GM21526 (cell line): ENCODE measurements around the gene FOXRED2.
"Not testable (repeated sequence)": the region's sequence is repeated elsewhere in the genome, so short reads cannot be mapped to it uniquely, and the experiment has no call there.

ENCODE experiments used
- ATAC-seq: cut with Tn5 transposase; IDR thresholded peaks from one replicate; pipeline ENCODE4 v1.9.1; 2021; ENCODE audit warnings: moderate library complexity; ENCODE audit not compliant: unreplicated experiment, low FRiP score

The FOXRED2 gene

DNA sequence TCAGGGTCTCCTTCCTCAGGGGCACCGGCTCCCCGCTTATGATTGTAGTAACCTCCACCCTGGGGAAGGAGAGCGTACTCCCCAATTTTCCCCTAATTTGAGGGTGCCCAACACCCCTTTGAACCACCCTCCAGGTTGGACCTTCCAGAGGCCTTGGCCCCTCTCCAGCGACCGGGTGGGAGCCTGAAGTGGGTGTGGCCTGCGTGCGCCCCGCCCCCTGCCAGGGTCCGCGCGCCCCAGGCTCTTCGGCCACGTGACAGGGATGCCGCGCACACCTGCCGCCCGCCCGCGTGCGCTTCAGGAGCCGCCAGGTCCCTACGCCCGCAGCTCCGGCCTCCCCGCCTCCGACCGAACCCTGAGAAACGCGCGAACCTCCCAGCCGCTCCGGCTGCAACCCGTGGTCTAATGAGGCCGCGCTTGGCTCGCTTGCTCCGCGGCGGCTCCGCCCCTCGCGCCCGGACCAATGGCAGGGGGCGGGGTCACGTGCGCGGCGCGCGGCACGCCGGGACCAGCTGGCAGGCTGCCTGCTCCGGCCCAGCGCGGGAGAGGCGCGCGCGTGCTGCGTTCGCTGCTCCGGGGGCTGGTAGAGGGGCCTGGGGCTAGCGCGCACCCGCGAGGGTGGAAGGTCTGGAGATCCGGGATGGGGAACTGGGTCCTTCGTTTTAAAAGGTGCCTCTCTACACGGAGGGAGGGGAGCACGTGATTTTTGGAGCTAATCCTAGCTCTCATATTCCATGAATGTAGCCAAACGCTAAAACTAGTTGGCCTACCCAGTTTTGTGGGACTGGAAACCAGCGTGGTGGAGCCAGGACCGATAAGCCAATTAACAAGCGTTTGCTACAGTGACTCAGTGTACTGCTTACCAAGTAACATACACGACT lies at the start of gene FOXRED2:
Gene FOXRED2 (minus strand): TSS at position 404 of the 881 bp plus-strand sequence. CDS start 618 bp downstream, outside the sequence.
- ATAC-seq, result no peak

GRCh38 chr22:36554098-36554497 lies 47.3 kb upstream of the FOXRED2 start:
- no peak for ATAC-seq

GRCh38 chr22:36552289-36552688 lies 45.4 kb upstream of the FOXRED2 start:
- ATAC-seq, result no peak

DNA sequence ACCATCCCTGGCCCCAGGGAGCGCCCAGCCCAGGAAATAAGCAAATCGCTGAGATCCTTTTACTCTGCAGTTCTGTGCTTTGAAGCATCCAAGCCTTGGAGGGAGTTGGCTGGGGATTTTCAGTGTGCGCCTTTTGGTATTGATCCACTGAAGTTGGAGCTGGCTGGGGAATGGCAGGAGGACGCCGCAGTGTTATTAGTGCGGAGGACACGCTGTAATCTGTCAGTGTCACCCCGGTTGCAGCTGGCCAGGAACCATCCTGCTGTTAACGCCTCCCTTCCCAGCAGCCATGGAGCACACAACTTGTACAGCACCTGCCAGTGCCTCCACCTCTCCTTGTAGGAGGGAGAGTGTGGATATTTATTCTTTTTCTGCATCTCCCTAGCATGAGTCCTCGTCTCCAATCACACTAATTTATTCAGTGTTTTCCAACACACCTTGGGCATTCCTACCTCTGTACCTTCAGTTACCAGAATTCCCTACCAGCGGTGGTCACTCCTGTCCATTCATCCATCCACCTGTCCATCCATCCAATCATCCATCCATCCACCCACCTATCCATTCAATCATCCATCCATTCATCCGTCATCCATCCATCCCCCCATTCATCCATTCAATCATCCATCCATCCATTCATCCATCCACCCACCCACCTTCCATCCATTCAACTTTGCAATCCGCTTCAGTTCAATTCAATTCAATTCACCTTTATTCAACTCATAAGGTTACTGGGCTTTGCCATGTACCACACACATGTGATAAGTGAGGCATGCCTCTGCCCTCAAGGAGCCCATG lies 44.1 kb upstream of the FOXRED2 start:
- ATAC-seq, result no peak

GRCh38 chr22:36549033-36549432 lies 42.2 kb upstream of the FOXRED2 start:
- no peak for ATAC-seq

DNA sequence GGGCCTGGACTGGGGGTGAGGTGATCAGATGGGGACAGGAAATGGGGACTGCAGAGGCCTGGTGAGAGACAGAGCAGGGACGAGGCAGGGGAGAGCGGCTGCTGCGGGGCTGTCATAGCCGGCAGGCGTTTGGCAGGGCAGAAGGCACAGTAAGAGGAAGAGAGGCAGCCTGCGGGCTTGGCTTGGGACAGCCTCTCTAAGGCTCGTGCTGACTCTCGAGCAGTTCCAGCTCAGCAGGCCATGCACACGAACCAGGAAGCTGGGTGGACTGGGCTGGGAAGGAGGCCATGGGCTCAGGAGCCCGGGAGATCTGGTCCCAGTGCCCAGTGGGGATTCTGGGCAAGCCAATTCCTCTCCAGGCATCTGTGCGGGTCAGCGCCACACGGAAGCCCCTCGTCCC lies 41.8 kb upstream of the FOXRED2 start:
- ATAC-seq, result no peak

DNA sequence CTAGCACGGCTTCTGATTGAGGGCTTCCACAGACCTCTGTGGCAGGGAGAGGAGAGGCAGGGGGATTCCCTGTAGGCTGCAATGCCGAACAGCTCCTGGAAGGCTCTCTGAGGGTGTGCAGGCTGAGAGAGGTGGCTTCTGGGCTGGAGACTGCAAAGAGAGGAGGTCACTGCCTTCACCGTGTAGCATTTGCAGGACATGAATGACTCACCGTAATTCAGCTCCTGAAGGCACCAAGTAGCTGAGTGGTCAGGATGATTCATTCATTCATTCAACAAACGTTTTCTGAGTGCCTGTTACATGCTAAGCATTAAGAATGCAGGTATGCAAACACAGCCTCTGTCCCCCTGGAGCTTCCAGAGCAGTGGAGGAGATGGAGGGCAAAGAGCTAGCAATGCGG lies 40.1 kb upstream of the FOXRED2 start:
- ATAC-seq, result no peak

DNA sequence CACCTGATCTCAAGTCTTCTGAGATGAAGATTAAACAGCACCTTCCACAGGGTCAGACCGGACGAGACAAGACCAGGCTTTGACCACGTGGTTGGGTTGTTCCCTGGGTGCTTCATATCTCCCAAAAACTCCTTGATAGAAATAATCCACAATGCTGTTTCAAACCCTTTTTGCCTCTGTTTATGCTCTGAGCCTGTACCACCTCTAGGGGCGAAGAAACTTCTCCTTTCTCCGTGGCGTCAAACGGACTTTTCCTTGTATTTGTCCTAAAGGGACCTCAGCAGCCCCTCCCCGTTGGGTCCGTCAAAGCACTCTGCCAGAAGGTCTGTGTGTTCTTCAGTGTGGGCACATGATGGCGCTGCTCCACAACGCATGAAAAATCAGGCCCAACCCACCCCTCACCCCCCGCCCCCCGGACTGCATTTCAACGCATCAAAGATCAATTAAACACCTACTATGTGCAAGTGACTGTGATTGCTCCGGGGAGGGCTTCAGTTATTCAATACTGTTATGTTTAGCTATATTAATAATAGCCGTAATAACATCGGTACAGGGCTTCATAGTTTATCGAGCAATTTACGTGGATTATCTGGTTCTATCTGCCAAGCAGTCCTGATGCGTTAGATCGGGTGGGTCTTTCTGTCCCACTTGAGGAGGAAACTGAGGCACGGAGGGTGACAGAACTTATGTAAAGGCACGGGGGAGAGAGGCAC lies 39.4 kb upstream of the FOXRED2 start:
- no peak for ATAC-seq

- no peak for ATAC-seq
Observed at GRCh38 chr22:36544107-36544620, 37.3 kb upstream of the FOXRED2 start.

DNA sequence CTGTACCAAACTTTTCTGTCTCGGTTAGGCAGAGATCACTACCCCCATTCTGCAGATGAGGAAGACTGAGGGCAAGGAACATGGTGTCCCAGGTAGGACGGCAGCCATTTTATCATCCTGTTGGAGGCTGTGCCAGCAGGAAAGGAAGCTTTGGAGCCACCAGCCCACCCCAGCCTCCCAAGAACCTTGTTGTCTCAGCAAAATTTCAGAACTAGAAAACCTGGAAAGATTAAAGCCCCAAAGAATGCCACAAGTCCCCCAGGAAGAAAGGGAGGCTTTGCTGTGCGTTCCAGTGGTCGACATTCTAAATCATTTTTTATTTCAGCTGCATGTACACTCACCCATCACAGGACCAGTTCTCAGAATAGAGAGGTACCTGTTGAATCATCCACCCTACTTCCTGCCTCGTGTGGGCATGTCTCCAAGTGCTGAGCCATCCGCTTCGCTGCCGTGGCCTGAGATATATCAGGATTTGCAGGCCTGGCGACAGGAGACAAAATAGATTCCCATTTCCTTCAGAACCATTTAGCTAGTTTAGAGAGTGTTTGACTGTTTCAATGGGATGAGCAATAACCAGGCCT lies 35.1 kb upstream of the FOXRED2 start:
- ATAC-seq, result no peak

DNA sequence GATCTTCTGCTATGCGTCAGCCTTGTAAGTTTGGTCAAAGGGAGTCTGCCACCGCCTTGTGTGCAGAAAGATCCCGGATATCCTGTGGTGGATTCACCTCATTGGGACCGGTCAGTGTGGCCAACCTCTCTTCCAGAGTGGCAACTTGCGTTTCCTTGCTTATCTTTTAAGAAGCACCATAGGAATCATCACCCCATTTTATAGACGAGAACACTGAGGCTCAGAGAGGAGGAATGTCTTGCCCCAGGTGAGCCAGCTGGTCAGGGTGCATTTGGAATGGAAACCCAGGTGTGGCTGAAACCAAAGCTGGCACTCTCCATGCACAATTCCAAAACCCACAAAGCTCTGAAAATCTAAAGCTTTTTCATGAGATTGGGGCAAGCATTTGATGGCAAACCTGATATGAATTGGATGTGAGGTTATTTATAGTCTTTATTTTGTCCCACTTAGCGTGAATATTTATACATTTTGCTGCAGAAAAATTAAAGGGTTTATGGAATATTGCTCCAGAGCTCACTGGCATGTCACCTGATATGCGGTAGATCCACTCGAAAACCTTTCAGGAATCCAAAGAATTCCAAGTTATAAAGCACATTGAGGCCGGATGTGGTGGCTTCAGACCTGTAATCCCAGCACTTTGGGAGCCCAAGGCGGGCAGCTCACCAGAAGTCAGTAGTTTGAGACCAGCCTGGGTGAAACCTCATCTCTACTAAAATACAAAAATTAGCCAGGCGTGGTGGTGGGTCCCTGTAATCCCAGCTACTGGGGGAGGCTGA lies 34.2 kb upstream of the FOXRED2 start:
- ATAC-seq, result no peak

DNA sequence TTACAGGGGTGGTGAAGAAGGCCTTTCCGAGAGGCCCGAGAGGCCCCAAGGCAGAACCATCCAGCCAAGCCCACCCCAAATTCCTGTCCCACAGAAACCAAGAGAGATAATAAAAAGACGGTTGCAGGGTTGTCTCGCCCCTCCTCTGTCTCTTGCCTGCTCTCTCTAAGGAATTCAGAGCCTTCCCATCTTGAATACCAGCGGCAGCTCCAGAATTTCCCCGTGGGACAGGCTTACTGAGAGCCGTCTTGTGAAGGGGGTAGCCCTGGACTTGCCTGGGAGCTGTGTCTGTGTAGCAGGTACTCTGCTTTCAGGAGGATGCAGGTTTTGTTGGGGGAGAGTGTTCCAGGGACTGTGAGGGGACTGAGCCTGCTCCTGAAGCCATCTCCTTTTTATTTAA lies 31.7 kb upstream of the FOXRED2 start:
- ATAC-seq, result no peak

DNA sequence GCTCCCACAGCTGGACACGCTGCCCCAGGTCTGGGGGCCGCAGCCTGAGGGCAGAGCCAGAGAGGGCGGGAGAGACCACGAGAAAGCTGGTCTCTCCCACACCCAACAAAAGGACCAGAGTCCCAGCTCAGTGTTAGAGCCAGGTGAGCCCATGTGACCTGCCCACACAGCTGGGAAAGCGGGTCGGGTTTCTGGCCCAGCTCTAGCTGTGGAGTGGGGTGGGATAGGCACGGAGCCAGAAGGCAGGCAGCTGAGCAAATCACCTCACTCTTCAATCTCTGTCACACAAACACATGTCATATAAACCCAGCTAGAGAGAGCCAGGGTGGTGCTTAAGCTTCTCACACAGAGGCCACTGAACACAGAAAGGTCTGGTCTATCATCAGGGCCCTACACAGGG lies 29.9 kb upstream of the FOXRED2 start:
- no peak for ATAC-seq

- ATAC-seq, result not testable (repeated sequence)
Observed at GRCh38 chr22:36533320-36533719, 26.5 kb upstream of the FOXRED2 start.

DNA sequence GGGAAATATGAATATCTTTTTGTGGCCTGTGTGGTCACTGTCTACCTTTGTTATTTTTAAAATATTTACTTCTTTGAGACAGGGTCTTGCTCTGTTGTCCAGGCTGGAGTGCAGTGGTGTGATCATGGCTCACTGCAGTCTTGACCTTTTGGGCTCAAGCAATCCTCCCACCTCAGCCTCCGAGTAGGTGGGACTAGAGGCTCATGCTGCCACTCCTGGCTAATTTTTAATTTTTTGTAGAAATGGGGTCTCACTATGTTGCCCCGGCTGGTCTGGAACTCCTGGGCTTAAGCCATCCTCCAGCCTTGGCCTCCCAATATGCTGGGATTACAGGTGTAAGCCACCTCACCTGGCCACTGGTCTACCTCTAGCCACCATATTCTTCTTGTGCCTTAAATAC lies 25.6 kb upstream of the FOXRED2 start:
- ATAC-seq, result no peak

DNA sequence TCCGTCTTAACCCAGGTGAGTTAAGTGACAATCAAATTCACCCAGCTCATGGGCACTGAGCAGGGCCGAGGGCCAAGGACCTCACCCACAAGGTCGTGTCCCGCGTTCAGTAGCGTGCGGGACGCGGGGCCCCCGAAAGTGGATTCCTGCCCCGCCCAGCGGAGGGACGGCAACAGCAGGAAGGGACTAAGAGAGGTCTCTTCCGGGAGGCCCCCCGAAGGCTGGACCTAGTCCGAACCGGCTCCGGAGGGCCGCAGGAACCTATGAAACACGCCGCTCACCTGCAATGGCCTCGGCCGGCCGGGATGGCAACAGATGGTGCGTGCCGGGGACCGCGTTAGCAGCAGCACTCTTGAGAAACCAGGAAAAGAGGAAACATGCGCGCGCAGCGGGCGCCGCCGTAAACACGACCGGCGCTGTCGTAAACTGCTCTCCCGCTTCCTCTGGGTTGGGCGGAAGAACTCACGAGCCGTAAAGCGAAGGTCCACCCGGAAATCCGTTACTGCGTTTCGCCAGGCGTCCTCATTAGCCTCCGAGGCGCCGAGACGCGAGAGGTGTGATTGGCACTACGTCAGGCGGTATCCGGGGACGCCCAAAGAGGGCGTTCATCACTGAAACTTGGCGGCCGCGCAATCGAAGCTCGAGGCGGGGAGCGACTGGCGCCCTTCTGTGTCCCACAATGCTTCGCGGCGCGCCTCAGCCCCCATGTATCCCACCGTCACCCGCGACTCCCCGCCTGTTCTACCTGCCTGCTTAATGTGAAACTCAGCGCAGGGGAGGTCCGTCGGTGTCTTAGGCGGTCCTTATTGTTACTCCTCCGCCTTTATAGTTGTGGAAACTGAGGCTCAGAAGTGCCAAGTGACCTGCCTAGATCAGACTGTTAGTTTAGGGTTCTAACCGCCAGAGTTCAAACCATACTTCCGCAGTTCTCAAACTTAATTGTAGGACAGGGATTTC lies 22.2 kb upstream of the FOXRED2 start, which contains the start of gene EIF3D:
Gene EIF3D (minus strand): TSS at position 372 of the 957 bp plus-strand sequence. CDS start 3,045 bp downstream, outside the sequence.
- peak; percentile 88 for ATAC-seq

DNA sequence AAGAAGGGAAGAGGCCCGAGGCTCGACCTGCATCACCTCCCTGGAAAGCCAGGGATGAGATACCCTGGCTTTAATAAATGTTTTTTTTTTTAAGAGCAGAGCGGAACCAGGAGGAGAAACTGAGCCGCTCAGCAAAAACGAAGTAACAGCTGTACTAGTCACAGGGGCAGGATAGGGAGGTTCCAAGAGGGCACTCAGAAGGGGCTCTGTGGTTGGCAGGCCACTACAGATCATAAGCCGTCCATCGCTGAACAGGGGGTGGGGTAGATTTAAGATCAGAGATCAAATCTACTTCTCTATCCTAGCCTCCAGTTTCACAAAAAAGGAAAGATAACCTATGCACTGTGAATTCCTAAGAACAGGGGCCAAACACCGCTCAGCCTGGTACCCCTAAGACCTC lies 21.5 kb upstream of the FOXRED2 start:
- peak; percentile 6 for ATAC-seq

DNA sequence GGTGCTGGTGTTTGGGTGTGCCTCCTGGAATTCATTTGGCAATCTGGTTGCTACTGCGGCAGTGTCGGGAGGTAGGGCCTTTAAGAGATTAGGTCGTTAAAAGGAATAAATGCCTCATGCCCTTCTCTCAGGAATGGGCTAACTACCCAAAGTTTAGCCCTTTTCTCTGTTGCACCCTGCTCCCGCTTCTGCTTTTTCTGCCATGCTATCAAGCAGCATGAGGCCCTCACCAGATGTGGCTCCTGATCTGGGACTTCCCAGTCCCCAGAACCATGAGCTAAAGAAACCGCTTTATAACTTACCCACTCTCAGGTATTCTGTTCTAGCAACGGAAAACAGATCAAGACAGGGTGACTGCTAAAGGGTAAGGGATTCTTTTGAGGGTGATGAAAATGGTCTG lies 15.8 kb upstream of the FOXRED2 start:
- ATAC-seq, result no peak
